GM21390 (cell line): Measurements from ENCODE around the gene SNAI3.

Experiments used
- ATAC-seq: cut with Tn5 transposase; IDR thresholded peaks from one replicate; pipeline ENCODE4 v1.9.1; 2021; ENCODE audit not compliant: unreplicated experiment

The SNAI3 gene

GRCh38 chr16:88636488-88637265 lies 49.6 kb downstream of the SNAI3 start:
- no peak for ATAC-seq

- no peak for ATAC-seq
These were observed 50.5 kb downstream of the SNAI3 start for GRCh38 chr16:88635671-88636319.

- no peak for ATAC-seq
These were observed 51.2 kb downstream of the SNAI3 start for GRCh38 chr16:88634994-88635670.

GRCh38 chr16:88634141-88634993 lies 51.9 kb downstream of the SNAI3 start:
- ATAC-seq = peak; percentile 43

- ATAC-seq = peak; percentile 34
These were observed 52.6 kb downstream of the SNAI3 start for GRCh38 chr16:88633684-88634140.

- no peak for ATAC-seq
These were observed 53.7 kb downstream of the SNAI3 start for GRCh38 chr16:88632587-88632930.

- ATAC-seq = no peak
These were observed 54.3 kb downstream of the SNAI3 start for GRCh38 chr16:88631920-88632586.

GRCh38 chr16:88631384-88631783 lies 54.9 kb downstream of the SNAI3 start:
- no peak for ATAC-seq

GRCh38 chr16:88630941-88631340 lies 55.4 kb downstream of the SNAI3 start:
- no peak for ATAC-seq

GRCh38 chr16:88630433-88630832 lies 55.9 kb downstream of the SNAI3 start:
- no peak for ATAC-seq

GRCh38 chr16:88629835-88630234 lies 56.5 kb downstream of the SNAI3 start:
- ATAC-seq = no peak

GRCh38 chr16:88628512-88628974 lies 57.8 kb downstream of the SNAI3 start:
- ATAC-seq = no peak
